GM20431 (cell line): ENCODE results near the gene PKP3.
"Not testable (repeated sequence)": the region's sequence is repeated elsewhere in the genome, so short reads cannot be mapped to it uniquely, and the experiment has no call there.

Experiments used
- in situ Hi-C: fragments of 300-500 bp; cut with MseI, MboI; formaldehyde crosslinking; loops from one replicate; pipeline ENCODE4 v1.15.0; 2020; ENCODE audit warnings: low sequenced_read_pairs; ENCODE audit not compliant: unreplicated experiment

Gene PKP3, protein sequence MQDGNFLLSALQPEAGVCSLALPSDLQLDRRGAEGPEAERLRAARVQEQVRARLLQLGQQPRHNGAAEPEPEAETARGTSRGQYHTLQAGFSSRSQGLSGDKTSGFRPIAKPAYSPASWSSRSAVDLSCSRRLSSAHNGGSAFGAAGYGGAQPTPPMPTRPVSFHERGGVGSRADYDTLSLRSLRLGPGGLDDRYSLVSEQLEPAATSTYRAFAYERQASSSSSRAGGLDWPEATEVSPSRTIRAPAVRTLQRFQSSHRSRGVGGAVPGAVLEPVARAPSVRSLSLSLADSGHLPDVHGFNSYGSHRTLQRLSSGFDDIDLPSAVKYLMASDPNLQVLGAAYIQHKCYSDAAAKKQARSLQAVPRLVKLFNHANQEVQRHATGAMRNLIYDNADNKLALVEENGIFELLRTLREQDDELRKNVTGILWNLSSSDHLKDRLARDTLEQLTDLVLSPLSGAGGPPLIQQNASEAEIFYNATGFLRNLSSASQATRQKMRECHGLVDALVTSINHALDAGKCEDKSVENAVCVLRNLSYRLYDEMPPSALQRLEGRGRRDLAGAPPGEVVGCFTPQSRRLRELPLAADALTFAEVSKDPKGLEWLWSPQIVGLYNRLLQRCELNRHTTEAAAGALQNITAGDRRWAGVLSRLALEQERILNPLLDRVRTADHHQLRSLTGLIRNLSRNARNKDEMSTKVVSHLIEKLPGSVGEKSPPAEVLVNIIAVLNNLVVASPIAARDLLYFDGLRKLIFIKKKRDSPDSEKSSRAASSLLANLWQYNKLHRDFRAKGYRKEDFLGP

DNA sequence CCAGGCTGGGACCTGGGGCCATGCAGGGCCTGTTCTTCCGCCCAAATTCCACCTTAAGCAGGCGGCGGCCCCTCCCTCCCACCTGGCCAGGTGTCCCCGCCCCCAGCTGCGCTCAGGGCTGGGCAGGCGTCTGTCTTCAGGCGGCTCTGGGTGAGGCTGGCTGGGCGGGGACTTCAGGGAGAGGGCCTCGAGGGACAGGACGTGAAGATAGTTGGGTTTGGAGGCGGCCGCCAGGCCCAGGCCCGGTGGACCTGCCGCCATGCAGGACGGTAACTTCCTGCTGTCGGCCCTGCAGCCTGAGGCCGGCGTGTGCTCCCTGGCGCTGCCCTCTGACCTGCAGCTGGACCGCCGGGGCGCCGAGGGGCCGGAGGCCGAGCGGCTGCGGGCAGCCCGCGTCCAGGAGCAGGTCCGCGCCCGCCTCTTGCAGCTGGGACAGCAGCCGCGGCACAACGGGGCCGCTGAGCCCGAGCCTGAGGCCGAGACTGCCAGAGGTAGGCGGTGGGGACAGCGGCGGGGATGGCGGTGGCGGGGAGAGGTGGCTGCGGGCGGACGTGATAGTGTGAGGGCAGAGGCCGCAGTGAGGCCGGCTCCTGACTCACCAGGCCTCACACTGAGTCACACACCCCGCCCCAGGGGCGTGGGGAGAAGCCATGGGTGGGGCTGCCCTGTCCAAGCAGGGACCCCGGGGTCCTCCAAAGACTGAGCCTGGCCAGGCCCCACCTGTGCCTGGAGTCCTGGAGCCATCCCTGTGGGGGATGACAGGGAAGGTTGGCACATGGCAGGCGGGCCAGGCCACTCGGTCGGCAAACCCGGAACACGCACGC is at the start of gene PKP3:
TSS of gene PKP3 (plus strand) at position 176 of the 824 bp plus-strand sequence. CDS start at position 260, 84 bp downstream.
- in situ Hi-C loops, result no loop called here

DNA sequence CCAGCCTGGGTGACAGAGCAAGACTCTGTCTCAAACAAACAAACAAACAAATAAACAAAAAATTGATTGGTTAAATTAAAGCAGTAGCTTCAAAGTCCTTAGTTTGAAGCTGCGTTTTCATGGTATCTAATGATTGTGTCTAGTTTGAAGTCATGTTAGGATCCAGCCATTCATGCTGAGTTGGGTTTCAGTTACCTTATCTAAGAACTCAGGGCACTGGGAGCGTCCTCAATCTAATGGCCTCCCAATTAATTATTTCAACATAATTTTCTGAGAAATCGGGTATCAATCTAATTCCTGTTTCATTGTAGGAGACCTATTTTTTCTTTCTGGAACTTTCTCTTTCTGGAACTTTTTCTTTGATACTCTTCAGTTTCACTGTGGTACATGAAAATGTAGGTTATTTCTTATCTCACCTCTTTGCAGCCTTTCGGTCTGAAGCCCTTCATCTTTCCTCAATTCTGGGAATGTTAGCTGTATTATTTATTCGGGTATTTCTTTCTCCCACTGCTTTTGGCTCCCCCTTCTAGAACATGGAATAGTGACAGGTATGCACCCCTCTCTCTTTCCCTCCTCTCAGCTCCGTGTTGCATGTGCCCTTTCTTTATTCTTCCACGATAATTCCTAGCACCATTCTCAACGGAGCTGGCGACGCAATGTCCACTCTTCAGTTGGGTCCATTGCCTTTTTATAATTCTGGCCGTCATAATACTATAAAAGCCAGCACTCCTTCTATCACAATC is 49.0 kb upstream of the PKP3 start:
- in situ Hi-C loops, result no loop called here

DNA sequence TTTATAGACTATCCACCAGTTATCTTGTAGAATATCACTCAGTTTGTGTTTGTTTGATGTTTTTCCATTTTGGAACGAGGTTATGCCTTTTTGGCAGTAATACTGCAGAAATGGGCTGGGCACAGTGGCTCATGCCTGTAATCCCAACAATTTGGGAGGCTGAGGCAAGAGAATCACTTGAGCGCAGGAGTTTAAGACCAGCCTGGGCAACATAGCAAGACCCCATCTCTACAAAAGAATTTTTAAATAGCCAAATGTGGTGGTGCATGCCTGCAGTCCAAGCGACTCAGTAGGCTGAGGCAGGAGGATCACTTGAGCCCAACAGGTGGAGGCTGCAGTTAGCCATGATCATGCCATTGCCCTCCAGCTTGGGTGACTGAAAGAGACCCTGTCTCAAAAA is 47.5 kb upstream of the PKP3 start:
- in situ Hi-C loops, result no loop called here

DNA sequence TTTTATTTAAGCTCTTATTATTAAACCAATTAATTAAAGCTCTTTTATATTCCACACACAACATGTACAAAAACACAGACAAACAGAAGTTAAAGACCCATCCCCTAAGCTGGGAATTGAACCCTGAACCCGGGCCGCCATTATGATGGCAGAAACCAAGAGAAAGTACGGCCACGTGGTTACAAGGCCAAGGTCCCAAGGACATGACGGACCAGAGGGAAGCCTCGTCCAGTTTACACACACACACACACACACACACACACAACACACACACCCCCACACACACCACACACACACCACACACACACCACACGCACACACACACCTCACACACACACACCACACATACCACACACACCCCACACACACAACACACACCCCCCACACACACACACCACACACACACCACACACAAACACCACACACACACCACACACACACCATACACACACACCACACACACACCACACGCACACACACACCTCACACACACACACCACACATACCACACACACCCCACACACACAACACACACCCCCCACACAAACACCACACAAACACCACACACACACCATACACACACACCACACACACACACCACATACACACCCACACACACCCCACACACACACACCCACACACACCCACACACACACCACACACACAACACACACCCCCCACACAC is 44.6 kb upstream of the PKP3 start:
- in situ Hi-C loops, result not testable (repeated sequence)

DNA sequence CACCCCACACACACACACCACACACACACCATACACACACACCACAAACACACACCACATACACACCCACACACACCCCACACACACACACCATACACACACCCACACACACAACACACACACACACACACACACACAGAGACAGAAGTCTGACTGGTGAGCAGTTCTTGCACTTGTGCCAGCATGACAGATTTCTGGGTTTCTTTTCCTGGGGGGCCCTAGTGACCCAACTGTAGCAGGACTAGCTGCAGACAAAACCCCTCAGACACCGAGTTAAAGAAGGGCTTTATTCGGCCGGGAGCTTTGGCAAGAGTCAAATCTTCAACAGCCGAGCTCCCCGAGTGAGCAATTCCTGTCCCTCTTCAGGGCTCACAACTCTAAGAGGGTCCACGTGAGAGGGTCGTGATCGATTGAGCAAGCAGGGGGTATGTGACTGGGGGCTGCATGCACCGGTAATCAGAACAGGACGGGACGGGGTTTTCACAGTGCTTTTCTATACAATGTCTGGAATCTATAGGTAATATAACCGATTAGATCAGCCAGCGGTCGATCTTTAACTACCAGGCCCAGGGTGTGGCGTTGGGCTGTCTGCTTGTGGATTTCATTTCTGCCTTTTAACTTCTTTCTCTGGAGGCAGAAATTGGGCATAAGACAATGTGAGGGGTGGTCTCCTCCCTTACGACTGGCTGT is 43.8 kb upstream of the PKP3 start:
- in situ Hi-C loops, result not testable (repeated sequence)

DNA sequence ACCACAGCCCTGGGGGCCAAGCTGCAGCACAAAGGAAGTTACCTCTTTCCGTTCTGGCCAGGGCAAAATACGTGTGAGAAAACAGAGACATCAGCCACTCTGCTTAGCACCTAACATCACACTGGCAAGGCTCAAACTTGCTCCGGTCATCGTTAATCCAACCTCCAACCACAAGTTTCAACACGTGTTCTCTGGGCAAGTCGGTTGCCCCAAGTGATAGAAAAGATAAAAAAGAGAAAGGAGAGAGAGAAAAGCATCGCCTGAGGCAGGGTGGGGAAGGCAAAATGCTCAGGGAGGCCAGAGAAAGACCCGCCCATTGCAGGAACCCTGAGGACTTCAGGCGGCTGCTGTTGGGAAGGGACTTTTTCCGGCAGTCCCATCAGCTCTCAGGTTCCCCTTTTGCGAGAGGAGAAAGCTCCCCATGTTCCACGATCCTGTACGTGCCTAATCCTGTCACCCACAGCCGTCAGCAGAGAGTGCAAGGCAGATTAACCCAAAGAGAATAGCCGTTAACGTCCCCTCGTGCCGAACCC is 43.2 kb upstream of the PKP3 start:
- in situ Hi-C loops, result no loop called here

DNA sequence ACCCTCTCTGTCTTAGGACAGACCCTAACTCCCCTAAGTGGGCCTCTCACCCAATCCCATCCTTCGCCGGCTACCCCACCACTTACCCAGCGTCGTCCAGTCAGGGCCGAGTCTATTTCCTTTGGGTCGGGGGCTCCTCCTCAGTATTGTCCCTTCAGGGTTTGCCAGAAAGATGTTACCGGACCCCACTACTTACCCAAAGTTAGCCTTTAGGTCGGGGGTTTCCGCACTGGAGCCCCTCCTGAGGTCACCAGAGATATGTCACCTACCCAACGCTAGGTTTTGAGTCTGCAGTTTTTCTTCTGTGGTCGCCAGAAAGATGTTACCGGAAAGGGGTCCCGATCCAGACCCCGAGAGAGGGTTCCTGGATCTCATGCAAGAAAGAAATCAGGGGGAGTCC is 42.6 kb upstream of the PKP3 start:
- in situ Hi-C loops, result no loop called here

DNA sequence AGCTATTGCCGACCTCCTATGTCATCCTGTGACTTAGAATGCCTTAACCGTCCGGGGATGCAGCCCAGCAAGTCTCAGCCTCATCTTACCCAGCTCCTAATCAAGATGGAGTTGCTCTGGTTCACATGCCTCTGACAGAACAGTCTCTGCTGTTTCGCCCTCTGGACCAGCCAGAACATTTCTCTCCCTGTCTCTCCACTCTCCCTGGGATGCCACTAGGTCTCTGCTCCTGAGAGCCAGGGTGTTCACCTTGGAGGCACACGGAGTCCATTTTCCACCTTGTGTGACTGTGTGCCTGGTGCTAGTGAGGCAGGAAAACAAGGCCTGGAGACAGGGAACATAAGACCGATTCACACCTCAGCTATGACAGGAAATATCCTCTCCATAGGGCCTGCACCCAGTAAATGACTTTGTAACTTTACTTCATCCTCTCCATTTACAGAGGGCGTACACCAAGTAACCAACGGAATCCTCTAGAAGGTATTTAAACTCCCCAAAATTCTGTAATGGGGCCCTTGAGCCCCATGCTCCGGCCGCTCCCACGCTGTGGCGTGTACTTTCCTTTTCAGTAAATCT is 41.5 kb upstream of the PKP3 start:
- in situ Hi-C loops, result no loop called here

DNA sequence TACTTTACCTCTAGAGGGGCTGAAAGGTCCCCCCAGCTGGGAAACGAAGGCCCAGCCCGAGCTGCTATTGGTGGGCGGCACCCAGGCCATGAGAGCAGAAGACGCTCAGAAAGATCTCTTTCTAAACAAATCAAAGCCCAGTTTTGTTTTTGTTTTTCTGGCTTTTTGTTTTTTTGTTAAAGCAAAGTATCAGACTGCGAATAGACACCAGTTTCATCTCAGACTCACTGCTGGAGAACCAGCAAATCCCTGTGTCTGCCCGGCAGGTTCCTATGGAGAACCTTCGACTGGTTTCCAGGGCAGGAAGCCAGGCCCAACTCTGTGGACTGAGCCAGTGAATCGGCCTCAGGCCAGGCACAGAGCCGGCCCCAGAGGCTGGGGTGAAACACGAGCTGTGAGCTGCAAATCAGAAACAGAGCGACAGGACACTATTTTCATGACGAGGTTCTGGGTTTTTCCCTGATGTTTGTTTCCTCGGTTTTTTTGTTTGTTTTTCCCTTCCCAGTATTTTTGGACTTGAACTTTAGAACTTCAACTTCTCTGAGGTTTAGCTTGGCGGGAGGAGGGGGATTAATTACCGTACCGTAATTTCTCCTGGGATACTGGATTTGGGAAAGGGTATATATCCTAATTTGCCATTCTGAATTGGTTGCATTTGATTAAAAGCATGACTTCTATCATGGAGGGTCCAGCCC is 40.7 kb upstream of the PKP3 start:
- in situ Hi-C loops, result no loop called here

DNA sequence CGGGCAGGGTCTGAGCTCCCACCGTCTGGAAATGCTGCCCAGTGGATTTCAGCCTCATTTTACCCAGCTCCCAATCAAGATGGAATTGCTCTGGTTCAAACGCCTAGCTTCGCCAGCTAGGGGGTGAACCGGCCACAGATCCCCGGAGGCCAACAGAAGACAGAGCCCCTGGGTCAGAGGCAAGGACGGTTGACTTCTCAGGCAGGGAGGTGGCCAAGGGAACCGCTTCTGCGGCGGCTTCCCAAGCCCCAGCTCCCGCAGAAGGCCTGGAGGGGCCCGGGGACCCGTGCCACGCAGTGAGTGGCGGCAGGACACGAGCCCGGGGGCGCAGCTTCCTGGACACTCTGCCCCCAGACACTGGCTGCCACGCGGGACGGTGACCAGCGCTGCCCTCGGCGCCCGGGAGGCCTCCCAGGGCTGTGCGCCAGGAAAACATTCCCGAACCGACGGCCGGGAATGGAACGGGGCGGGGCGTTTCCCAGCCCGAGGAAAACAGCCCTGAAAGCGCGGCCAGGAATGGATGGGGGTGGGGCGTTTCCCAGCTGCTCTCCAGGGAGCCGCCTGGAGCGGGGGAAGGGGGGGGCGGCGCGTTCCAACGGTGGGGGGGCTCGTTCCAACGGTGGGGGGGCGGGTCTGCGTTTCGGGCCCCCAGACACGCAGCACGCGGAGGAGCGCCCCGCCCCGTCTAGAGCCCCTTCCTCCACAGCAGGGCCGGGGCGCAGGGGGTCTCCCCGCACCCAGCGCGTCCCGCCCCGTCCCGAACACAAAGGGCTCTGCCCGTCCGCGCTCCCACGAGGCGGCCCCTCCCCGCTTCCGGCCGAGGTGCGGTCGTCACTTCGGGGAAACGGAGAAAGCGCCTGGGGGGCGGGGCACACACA is 38.2 kb upstream of the PKP3 start:
- in situ Hi-C loops, result no loop called here

DNA sequence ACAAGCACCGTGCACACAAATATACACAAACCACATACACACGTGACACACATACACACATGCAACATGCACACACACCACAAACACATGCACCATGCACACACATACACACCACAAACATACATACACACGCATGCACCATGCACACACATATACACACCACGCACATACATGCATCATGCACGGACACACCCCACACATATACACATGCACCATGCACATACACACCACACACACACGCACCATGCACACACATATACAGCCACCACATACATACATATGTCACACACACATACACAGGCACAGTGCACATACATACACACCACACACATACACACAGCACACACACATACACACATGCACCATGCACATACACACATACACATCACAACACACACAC is 37.4 kb upstream of the PKP3 start:
- in situ Hi-C loops, result no loop called here

DNA sequence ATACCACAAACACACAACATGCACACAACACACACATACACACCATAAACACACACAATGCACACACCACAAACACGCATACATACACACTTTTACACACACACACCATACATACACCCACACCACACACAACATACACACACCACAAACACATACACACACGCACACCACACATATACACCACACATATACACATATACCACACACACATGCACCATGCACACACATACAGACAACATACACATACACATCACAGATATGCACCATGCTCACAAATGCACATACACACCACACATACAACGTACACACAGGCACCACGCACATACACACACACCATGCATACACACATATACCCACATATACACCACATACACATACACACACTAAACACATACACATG is 36.4 kb upstream of the PKP3 start:
- in situ Hi-C loops, result no loop called here

DNA sequence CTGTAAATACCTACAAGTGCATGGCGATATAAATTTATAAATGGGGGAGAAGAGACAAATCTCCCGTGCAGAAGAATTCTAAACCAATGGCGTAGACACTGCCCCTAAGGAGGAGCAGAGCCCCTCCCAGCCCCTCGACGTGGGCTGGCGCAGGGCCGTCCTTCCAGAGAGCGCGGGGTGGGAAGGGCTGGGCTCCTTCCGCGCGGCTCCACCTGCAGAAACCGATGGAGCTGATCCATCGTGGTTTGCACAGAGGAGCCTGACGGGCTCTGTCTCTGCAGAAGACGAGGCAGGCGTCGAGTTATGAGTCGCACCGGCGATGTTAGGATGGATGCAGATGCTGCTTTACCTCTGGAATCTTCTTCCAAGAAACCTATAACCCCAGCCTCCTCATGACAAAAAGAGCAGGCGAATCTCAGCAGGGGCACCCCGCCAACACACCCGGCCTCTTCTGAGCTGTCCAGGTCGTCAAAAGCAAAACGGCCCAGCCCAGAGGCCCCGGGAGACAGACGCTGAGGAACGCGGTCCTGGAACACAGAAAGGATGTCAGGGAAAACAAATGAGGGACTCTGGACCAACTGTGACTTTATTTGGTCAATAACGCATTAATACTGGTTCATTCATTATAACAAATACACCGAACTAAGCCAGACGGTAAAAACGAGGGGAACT is 35.7 kb upstream of the PKP3 start:
- in situ Hi-C loops, result no loop called here

DNA sequence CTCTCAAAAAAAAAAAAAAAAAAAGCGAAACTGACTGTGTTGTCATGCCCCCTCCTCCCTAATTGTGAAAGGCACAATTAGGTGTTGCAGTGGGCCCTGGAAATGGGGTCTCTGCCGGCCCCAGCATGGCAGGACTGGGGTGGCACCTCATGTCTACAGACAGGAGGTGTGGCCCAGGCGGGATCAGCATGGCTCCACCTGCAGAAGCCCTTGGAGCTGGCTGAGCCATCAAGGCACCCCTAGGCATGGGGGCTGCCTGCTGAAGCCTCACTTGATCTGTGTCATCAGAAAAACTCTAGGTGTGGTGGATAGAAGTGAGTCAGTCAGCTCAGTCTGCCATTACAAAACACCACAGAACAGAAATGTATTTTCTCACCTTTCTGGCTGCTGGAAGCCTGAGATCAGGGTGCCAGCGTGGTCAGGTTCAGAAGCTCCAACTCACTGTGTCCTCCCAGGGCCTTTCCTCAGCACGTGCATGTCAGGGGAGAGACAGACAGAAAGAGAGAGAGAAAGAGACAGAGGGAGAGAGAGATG is 34.8 kb upstream of the PKP3 start:
- in situ Hi-C loops, result no loop called here

DNA sequence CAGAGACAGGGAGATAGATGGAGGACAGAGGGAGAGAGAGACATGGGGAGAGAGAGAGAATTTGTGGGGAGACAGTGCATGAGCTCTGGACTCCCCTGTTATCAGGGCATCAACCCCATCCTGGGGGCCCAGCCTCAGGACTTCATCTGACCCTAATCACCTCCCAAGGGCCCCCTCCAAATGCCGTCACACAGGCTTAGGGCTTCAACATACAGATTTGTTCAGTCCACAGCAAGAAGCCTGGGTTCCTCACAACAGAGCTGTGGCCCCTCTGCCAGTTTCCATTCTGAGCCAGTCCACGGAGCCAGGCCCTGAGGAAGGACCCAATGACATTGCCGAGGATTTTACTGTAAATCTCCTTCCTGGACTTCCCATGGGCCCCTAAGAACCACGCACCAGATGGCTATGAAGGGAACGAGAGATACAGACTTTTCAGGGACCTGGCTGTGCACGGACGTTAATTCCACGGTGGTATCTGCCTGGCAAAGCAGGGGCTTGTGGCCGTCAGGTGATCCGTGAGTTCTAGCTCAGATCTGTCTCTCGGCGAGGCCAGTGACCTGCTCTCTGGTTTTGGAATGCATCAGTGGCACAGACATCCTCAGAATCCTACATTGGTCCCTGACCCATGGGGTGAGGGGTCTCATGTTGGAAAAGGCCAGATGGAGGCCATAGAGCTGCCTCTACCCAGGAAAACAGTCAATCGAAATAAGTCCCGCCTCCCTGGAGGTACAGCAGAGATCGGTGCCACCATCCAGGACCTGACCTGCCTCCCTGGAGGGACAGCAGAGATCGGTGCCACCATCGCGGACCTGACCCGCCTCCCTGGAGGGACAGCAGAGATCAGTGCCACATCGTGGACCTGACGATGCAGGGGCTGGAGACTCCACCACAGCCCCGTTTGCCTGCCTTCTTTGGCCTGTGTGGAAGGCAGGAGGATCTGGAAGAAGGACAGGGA is 33.4 kb upstream of the PKP3 start:
- in situ Hi-C loops, result no loop called here
